DND-41 (cell line): Measurements from ENCODE around the gene LAMP1.

Experiments used
- CTCF ChIP-seq: IDR thresholded peaks from 2 replicates; pipeline ENCODE4 v1.5.1; 2012; ENCODE audit warnings: borderline replicate concordance, low read length, moderate library complexity, mild to moderate bottlenecking; ENCODE audit not compliant: poor library complexity, severe bottlenecking; ENCODE audit errors: extremely low read depth
- EZH2 ChIP-seq: IDR thresholded peaks from 3 replicates; pipeline ENCODE4 v1.6.1; 2012; ENCODE audit warnings: borderline replicate concordance, low read depth, mild to moderate bottlenecking, moderate library complexity, low read length, inconsistent platforms; ENCODE audit not compliant: severe bottlenecking

- TF ChIP-seq CTCF: no peak
- TF ChIP-seq EZH2: no peak
These were observed 27.4 kb downstream of the LAMP1 start for GRCh38 chr13:113324398-113324797.
